ENCODE measurements around the gene C3AR1. TPM values are rescaled to one million over a fixed set of nuclear protein-coding genes. Genes with fewer than 3 reads are reported as not detected.
A peak's percentile ranks its signal among the peaks of the same experiment; 100 is the strongest.

The C3AR1 gene
- total and polyA plus RNA-seq, 2 of the 13 experiments (the other 11 are each of a cell fraction or from before 2014, with no cell fraction given): not detected

- peak within 1 kb of the TSS; percentile 91 for H3K4me2 ChIP-seq (ENCODE audit: low read depth, low read length)
- peak within 1 kb of the TSS; percentile 67 for H3K27ac ChIP-seq (ENCODE audit: extremely low read length, insufficient read depth, low read length)
- intact Hi-C loops (cut with micrococcal nuclease; ENCODE audit: unreplicated experiment): loop anchor here (5.0 kb wide), 1 partner anchor 50 kb away; the partner anchor contains the start of gene NECAP1
- POLR2A ChIA-PET: no interaction called here
- peak within 1 kb of the TSS; percentile 93 for H3K9ac ChIP-seq (ENCODE audit: insufficient read depth, low read depth, low read length)
- H3K4me3 ChIP-seq (replicated peaks in 1 of 3; ENCODE audit: insufficient read depth in 1 of 3, low read depth in 2 of 3, low read length in 3 of 3): peak within 1 kb of the TSS; percentile 87 to 92 (median 89)
- DNase-seq (ENCODE audit: low spot score) (peak; percentile 11), FAIRE-seq (no peak), ATAC-seq (peak; percentile 91)
- peaks cover 59% of the 10 kb centered on the region for H3K4me1 ChIP-seq (ENCODE audit: insufficient read depth, low read length)
- WGBS (ENCODE audit: low lambda C conversion rate): 1% methylated on average over 15 of the region's 93 CpGs
- H3K79me2 ChIP-seq (ENCODE audit: insufficient read depth, low read length): no peaks in the 10 kb centered on the region
- H3K9me3 ChIP-seq (ENCODE audit: low read length): no peaks in the 10 kb centered on the region
- CTCF ChIA-PET (ENCODE audit: low intra/inter-chr PET ratio, low total read pairs): no interaction called here
- no peaks in the 10 kb centered on the region for H4K20me1 ChIP-seq (ENCODE audit: insufficient read depth, low read length)
- H2AFZ ChIP-seq (ENCODE audit: low read length): peak within 1 kb of the TSS; percentile 89
- H3K27me3 ChIP-seq (ENCODE audit: control insufficient read depth in 1 of 2, insufficient read depth in 2 of 2, low read length in 2 of 2): no peaks in the 10 kb centered on the region; a peak in 1 of 5 replicates
- no peaks in the 10 kb centered on the region for H3K36me3 ChIP-seq (replicated peaks in 1 of 2; ENCODE audit: control insufficient read depth in 1 of 2, insufficient read depth in 2 of 2, low read length in 2 of 2)
- in situ Hi-C loops (cut with HindIII; ENCODE audit: extremely low pct_ligation_motif_present, low pct_unique_long_range_greater_than_20kb): no loop called here
- no TSS peak for BruUV-seq (replicated peaks)
- TF ChIP-seq UBTF (CRISPR knock-in tag; IDR thresholded peaks at IDR 0.05) (peak; percentile 94), ZNF318 (CRISPR knock-in tag; IDR thresholded peaks at IDR 0.05) (peak; percentile 55; the same call in 1 of the 2 replicates), CSRNP1 (CRISPR knock-in tag; IDR thresholded peaks at IDR 0.05) (0 out of 2 replicates have a peak, but pooled peaks have one; percentile 62), ZNF740 (CRISPR knock-in tag; IDR thresholded peaks at IDR 0.05) (0 out of 2 replicates have a peak, but pooled peaks have one; percentile 27), ZNF331 (CRISPR knock-in tag; IDR thresholded peaks at IDR 0.05) (peak; percentile 31; the same call in 1 of the 2 replicates), ARID2 (CRISPR knock-in tag; IDR thresholded peaks at IDR 0.05; ENCODE audit: borderline replicate concordance) (0 out of 2 replicates have a peak, but pooled peaks have one; percentile 63), SRF (IDR thresholded peaks at IDR 0.05; ENCODE audit: low read depth, low read length) (no peak)
These were observed 33.7 kb downstream of the C3AR1 start, which contains the start of gene FOXJ2 for GRCh38 chr12:8032242-8033152. Gene FOXJ2, plus strand, starts transcription at chr12:8032716. Its CDS starts 7,117 bp downstream, at chr12:8039833.

Measured in HepG2 (cell line).